ENCODE data around the gene MRPL24. TPM values are rescaled to one million over a fixed set of nuclear protein-coding genes. Genes with fewer than 3 reads are reported as not detected.

Gene MRPL24
- total RNA-seq, 2 experiments from 2014 or later: 11.7 to 11.9 TPM

GRCh38 chr1:156707417-156708217 lies 33.3 kb downstream of the MRPL24 start:
- DNase-seq (peak in 1 of 14 experiments; percentile 18), ATAC-seq (ENCODE audit: poor library complexity) (no peak)
- Histone ChIP-seq H3K27ac (ENCODE audit: low read depth in 1 of 2, low read length in 2 of 2) (no peak overlapping the region), H3K36me3 (ENCODE audit: insufficient read depth, low read length) (no peaks in the 10 kb centered on the region), H3K4me1 (ENCODE audit: insufficient read depth, low read length) (peaks cover 35% of the 10 kb centered on the region), H3K9me3 (ENCODE audit: control insufficient read depth in 1 of 2, insufficient read depth in 1 of 2, low read length in 2 of 2) (no peaks in the 10 kb centered on the region), H3K27me3 (ENCODE audit: control insufficient read depth in 1 of 2, insufficient read depth in 2 of 2, low read length in 2 of 2) (peaks cover 19 to 24% of the 10 kb centered on the region in 2 experiments), H3K4me3 (ENCODE audit: low read length) (no peak overlapping the region)
- Mint-ChIP-seq H3K4me3 (peak overlapping the region; percentile 80), H3K4me1 (ENCODE audit: low read depth) (peaks cover 32% of the 10 kb centered on the region), H3K27me3 (peaks cover 27% of the 10 kb centered on the region), H3K36me3 (ENCODE audit: low read depth) (no peaks in the 10 kb centered on the region), H3K9me3 (no peaks in the 10 kb centered on the region), H3K27ac (peak overlapping the region; percentile 77)
- intact Hi-C loops (cut with DNase I, micrococcal nuclease): loop anchor here (1.0 to 2.0 kb wide), 3 partner anchors 17 to 19 kb away; no protein-coding TSS in a partner anchor
- POLR2A ChIA-PET: interaction anchor here (0.8 to 2.7 kb wide), 9 partner anchors 8 to 48 kb away, joined by 3 to 25 read pairs (median 8); partner anchors contain the start of genes HDGF, ISG20L2, METTL25B and MRPL24
- CTCF ChIA-PET: interaction anchor here (0.9 to 4.6 kb wide), 5 partner anchors 18 to 102 kb away, joined by 3 to 51 read pairs (median 5); partner anchors contain the start of genes ISG20L2 and METTL25B
- TF ChIP-seq, protein P1, sequence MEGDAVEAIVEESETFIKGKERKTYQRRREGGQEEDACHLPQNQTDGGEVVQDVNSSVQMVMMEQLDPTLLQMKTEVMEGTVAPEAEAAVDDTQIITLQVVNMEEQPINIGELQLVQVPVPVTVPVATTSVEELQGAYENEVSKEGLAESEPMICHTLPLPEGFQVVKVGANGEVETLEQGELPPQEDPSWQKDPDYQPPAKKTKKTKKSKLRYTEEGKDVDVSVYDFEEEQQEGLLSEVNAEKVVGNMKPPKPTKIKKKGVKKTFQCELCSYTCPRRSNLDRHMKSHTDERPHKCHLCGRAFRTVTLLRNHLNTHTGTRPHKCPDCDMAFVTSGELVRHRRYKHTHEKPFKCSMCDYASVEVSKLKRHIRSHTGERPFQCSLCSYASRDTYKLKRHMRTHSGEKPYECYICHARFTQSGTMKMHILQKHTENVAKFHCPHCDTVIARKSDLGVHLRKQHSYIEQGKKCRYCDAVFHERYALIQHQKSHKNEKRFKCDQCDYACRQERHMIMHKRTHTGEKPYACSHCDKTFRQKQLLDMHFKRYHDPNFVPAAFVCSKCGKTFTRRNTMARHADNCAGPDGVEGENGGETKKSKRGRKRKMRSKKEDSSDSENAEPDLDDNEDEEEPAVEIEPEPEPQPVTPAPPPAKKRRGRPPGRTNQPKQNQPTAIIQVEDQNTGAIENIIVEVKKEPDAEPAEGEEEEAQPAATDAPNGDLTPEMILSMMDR (IDR thresholded peaks at IDR 0.05): no peak

DNA sequence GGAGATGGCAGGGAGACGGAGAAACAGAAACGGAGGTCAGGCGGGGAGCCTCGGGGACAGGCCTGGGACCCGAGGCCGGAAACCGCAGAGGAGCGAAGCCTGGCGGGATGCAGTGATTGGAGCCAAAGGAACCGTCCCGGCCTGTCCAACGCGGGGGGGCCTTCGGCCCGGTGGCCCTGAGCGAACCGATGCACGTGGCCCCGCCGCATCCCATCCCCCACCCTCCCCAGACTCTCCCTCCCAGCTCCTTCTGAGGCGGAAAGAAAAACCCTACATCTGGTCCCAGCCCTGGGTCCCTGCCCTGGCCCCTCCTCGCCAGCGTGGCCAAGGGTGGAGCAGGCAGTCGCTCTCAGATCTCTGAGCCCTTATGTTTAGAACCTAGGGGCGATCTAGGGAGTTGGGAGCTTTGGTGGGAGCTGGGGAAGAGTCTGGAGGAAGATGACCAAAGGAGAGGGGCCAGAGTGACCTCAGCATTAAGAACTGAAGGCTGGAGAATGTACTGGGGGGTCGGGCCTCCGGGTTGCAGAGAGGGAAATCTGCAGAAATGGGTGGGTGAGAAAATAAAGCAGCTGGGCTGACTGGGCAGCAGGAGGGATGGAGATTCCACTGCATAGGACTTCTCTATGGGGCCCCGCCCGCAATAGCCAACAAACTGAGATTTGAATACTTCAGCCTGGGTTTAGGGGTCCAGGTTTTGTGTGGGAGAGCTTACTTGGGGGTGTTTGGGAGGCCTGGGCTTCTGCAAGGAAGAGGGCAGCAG lies 34.1 kb downstream of the MRPL24 start:
- Histone ChIP-seq H3K9me3 (ENCODE audit: control insufficient read depth in 1 of 2, insufficient read depth in 1 of 2, low read length in 2 of 2) (no peaks in the 10 kb centered on the region), H3K4me1 (ENCODE audit: insufficient read depth, low read length) (peaks cover 35% of the 10 kb centered on the region), H3K4me3 (ENCODE audit: low read length) (peak overlapping the region; percentile 77), H3K27me3 (ENCODE audit: control insufficient read depth in 1 of 2, insufficient read depth in 2 of 2, low read length in 2 of 2) (peaks cover 19 to 24% of the 10 kb centered on the region in 2 experiments), H3K36me3 (ENCODE audit: insufficient read depth, low read length) (no peaks in the 10 kb centered on the region), H3K27ac (ENCODE audit: low read depth in 1 of 2, low read length in 2 of 2) (peak overlapping the region; percentile 53 to 66)
- H3K27ac Mint-ChIP-seq: peak overlapping the region; percentile 77
- TF ChIP-seq, protein P1 (IDR thresholded peaks at IDR 0.05): no peak
- POLR2A ChIA-PET: interaction anchor here (0.8 to 2.7 kb wide), 14 partner anchors 9 to 206 kb away, joined by 3 to 25 read pairs (median 6); partner anchors contain the start of genes HDGF, ISG20L2, MEF2D and METTL25B
- H3K4me3 Mint-ChIP-seq: peak overlapping the region; percentile 97
- no peaks in the 10 kb centered on the region for H3K9me3 Mint-ChIP-seq
- ATAC-seq (ENCODE audit: poor library complexity) (peak; percentile 25), DNase-seq (peak in 8 of 14 experiments; percentile 4 to 58 (median 26))
- H3K36me3 Mint-ChIP-seq (ENCODE audit: low read depth): no peaks in the 10 kb centered on the region
- peaks cover 32% of the 10 kb centered on the region for H3K4me1 Mint-ChIP-seq (ENCODE audit: low read depth)
- intact Hi-C loops (cut with DNase I, micrococcal nuclease): loop anchor here (1.0 to 2.0 kb wide), 4 partner anchors 18 kb away; no protein-coding TSS in a partner anchor
- CTCF ChIA-PET: interaction anchor here (0.9 to 4.6 kb wide), 10 partner anchors 15 to 101 kb away, joined by 3 to 51 read pairs (median 6); partner anchors contain the start of genes ISG20L2 and METTL25B
- H3K27me3 Mint-ChIP-seq: peaks cover 32% of the 10 kb centered on the region

All from CD4-positive, alpha-beta T cell (primary cell).